ENCODE measurements around the gene GALNT11. TPM values are rescaled to one million over a fixed set of nuclear protein-coding genes. Genes with fewer than 3 reads are reported as not detected.

GALNT11 gene
- total and polyA plus RNA-seq, 9 of the 15 experiments (the other 6 are each of a cell fraction or from before 2014, with no cell fraction given): 8.2 to 59.5 (median 36.5) TPM

DNA sequence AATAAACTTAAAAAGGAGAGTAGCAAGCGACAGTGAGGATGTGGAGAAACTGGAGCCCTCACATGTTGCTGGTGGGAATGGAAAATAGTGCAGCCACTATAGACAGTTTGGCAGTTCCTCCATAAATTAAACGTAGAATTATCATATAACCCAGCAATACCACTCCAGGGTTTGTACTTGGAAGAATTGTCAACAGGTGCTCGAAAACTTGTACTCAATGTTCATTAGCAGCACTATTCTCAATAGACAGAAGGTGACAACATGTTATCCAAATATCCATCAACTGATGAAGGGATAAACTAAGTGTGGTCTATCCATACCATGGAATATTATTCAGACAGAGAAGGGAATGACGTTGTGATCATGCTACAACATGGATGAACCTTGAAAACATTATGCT lies 71.9 kb downstream of the GALNT11 start:
- Histone ChIP-seq H3K79me2 (ENCODE audit: control insufficient read depth, insufficient read depth, low read length) (no peaks in the 10 kb centered on the region), H3K9me3 (replicated peaks; ENCODE audit: control insufficient read depth, insufficient read depth, low read depth, low read length) (no peaks in the 10 kb centered on the region), H3K4me1 (replicated peaks in 1 of 2; ENCODE audit: control insufficient read depth in 2 of 2, insufficient read depth in 2 of 2, low read length in 2 of 2) (no peaks in the 10 kb centered on the region), H3K4me2 (ENCODE audit: insufficient read depth, low read length) (no peak overlapping the region), H3K27me3 (ENCODE audit: control insufficient read depth in 2 of 2, insufficient read depth in 2 of 2, low read length in 2 of 2) (no peaks in the 10 kb centered on the region), H3K4me3 (no peak overlapping the region), H3K36me3 (ENCODE audit: control insufficient read depth, insufficient read depth, low read length) (peaks cover 13% of the 10 kb centered on the region), H3K27ac (ENCODE audit: extremely low read depth, low read depth, low read length) (no peak overlapping the region), H2AFZ (ENCODE audit: low read depth, low read length) (no peak overlapping the region), H3K9me1 (ENCODE audit: control insufficient read depth, insufficient read depth, low read length) (peaks cover 6% of the 10 kb centered on the region), H4K20me1 (replicated peaks; ENCODE audit: control insufficient read depth, insufficient read depth, low read length) (no peaks in the 10 kb centered on the region), H3K9ac (ENCODE audit: insufficient read depth in 1 of 2, low read depth in 2 of 2, low read length in 2 of 2) (no peak overlapping the region)
- ChIA-PET CTCF (ENCODE audit: low intra/inter-chr PET ratio) (no interaction called here), POLR2A (no interaction called here)
- no peak for DNase-seq (ENCODE audit: extremely low read depth in 1 of 4, low spot score in 3 of 4)
- TF ChIP-seq FOSL1 (tag; conservative IDR thresholded peaks at IDR 0.05) (no peak), KLF6 (CRISPR knock-in tag; IDR thresholded peaks at IDR 0.05; ENCODE audit: borderline replicate concordance) (no peak), ZKSCAN3 (CRISPR knock-in tag; IDR thresholded peaks at IDR 0.05) (no peak), ATF1 (CRISPR knock-in tag; IDR thresholded peaks at IDR 0.05) (no peak), ATF1 (tag; IDR thresholded peaks at IDR 0.05) (no peak), ZNF224 (CRISPR knock-in tag; IDR thresholded peaks at IDR 0.05) (no peak), SRF (CRISPR knock-in tag; IDR thresholded peaks at IDR 0.05) (no peak)
- no peak for ATAC-seq
- no peak for FAIRE-seq
- intact Hi-C loops (cut with micrococcal nuclease) (no loop called here), in situ Hi-C loops (cut with MboI) (no loop called here)
- BruUV-seq (replicated peaks): no TSS peak
- 70% methylated on average over 4 of the region's 4 CpGs for WGBS (ENCODE audit: insufficient coverage, low coverage, missing lambda C conversion rate)

GRCh38 chr7:152103066-152103465 lies 77.6 kb downstream of the GALNT11 start:
- H3K79me2 ChIP-seq (ENCODE audit: control insufficient read depth, insufficient read depth, low read length): no peaks in the 10 kb centered on the region
- no peaks in the 10 kb centered on the region for H3K9me1 ChIP-seq (ENCODE audit: control insufficient read depth, insufficient read depth, low read length)
- ChIA-PET CTCF (ENCODE audit: low intra/inter-chr PET ratio) (no interaction called here), POLR2A (interaction anchor here (1.1 kb wide), 1 partner anchor 12 kb away, joined by 3 read pairs; no protein-coding TSS in a partner anchor)
- BruUV-seq (replicated peaks): no TSS peak
- 0 out of 5 replicates have a peak, but pooled peaks cover 0 to 2% of the 10 kb centered on the region in 2 experiments for H3K4me1 ChIP-seq (replicated peaks in 1 of 2; ENCODE audit: control insufficient read depth in 2 of 2, insufficient read depth in 2 of 2, low read length in 2 of 2)
- in situ Hi-C loops (cut with MboI): no loop called here
- H3K9ac ChIP-seq (ENCODE audit: insufficient read depth in 1 of 2, low read depth in 2 of 2, low read length in 2 of 2): no peak overlapping the region
- no peak overlapping the region for H3K27ac ChIP-seq (ENCODE audit: extremely low read depth, low read depth, low read length)
- DNase-seq (ENCODE audit: extremely low read depth in 1 of 4, low spot score in 3 of 4) (no peak), FAIRE-seq (no peak), ATAC-seq (no peak)
- no peak overlapping the region for H2AFZ ChIP-seq (ENCODE audit: low read depth, low read length)
- H3K36me3 ChIP-seq (ENCODE audit: control insufficient read depth, insufficient read depth, low read length): peaks cover 25% of the 10 kb centered on the region
- no peaks in the 10 kb centered on the region for H3K9me3 ChIP-seq (replicated peaks; ENCODE audit: control insufficient read depth, insufficient read depth, low read depth, low read length)
- no peaks in the 10 kb centered on the region for H4K20me1 ChIP-seq (replicated peaks; ENCODE audit: control insufficient read depth, insufficient read depth, low read length)
- H3K4me2 ChIP-seq (ENCODE audit: insufficient read depth, low read length): no peak overlapping the region
- no peaks in the 10 kb centered on the region for H3K27me3 ChIP-seq (ENCODE audit: control insufficient read depth in 2 of 2, insufficient read depth in 2 of 2, low read length in 2 of 2)
- intact Hi-C loops (cut with micrococcal nuclease): no loop called here
- WGBS (ENCODE audit: insufficient coverage, low coverage, missing lambda C conversion rate): 84% methylated on average over 7 of the region's 7 CpGs
- no peak overlapping the region for H3K4me3 ChIP-seq
